Measurements from ENCODE around the gene MYH11.

Gene MYH11

GRCh38 chr16:15856901-15857698, at the start of gene MYH11:
MYH11 (minus strand) TSS chr16:15857028; CDS start chr16:15838252, 18,776 bp downstream.
- in situ Hi-C loops (cut with MboI; ENCODE audit: low sequenced_read_pairs, unreplicated experiment): no loop called here
- TF ChIP-seq, protein P1, sequence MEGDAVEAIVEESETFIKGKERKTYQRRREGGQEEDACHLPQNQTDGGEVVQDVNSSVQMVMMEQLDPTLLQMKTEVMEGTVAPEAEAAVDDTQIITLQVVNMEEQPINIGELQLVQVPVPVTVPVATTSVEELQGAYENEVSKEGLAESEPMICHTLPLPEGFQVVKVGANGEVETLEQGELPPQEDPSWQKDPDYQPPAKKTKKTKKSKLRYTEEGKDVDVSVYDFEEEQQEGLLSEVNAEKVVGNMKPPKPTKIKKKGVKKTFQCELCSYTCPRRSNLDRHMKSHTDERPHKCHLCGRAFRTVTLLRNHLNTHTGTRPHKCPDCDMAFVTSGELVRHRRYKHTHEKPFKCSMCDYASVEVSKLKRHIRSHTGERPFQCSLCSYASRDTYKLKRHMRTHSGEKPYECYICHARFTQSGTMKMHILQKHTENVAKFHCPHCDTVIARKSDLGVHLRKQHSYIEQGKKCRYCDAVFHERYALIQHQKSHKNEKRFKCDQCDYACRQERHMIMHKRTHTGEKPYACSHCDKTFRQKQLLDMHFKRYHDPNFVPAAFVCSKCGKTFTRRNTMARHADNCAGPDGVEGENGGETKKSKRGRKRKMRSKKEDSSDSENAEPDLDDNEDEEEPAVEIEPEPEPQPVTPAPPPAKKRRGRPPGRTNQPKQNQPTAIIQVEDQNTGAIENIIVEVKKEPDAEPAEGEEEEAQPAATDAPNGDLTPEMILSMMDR (IDR thresholded peaks at IDR 0.05; ENCODE audit: borderline replicate concordance, control extremely low read depth, extremely low read depth, insufficient read depth, missing control alignments): no peak
- peak; percentile 46 for DNase-seq (ENCODE audit: low spot score)

DNA sequence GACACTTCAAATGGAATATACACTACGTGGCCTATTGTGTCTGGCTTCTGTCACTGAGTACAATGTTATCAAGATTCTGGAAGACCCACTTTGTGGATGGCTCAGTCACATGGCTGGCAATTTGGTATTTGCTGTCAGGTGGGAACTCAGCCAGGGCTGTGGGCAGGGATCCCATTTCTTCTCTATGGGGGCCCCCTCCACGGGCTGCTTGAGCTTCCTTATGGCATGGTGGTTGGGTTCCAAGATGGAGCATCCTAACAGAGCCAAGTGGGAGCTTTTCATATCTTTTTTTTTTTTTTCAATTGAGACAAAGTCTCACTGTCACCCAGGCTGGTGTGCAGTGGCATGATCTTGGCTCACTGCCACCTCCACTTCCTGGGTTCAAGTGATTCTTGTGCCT, 49.6 kb upstream of the MYH11 start:
- in situ Hi-C loops (cut with MboI; ENCODE audit: low sequenced_read_pairs, unreplicated experiment): no loop called here
- TF ChIP-seq, protein P1 (IDR thresholded peaks at IDR 0.05; ENCODE audit: borderline replicate concordance, control extremely low read depth, extremely low read depth, insufficient read depth, missing control alignments): no peak
- no peak for DNase-seq (ENCODE audit: low spot score)

DNA sequence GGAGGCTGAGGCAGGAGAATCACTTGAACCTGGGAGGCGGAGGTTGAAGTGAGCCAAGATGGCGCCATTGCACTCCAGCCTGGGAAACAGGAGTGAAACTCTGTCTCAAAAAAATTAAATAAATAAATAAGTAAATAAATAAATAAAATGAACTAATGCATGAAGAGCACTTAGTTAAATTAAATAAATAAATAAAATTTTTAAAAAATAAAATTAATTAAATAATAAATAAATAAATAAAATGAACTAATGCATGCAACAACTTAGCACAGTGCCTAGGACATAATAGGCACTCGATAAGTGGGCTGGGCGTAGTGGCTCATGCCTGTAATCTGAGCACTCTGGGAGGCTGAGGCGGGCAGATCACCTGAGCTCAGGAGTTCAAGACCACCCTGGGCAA, 47.1 kb upstream of the MYH11 start:
- in situ Hi-C loops (cut with MboI; ENCODE audit: low sequenced_read_pairs, unreplicated experiment): no loop called here

DNA sequence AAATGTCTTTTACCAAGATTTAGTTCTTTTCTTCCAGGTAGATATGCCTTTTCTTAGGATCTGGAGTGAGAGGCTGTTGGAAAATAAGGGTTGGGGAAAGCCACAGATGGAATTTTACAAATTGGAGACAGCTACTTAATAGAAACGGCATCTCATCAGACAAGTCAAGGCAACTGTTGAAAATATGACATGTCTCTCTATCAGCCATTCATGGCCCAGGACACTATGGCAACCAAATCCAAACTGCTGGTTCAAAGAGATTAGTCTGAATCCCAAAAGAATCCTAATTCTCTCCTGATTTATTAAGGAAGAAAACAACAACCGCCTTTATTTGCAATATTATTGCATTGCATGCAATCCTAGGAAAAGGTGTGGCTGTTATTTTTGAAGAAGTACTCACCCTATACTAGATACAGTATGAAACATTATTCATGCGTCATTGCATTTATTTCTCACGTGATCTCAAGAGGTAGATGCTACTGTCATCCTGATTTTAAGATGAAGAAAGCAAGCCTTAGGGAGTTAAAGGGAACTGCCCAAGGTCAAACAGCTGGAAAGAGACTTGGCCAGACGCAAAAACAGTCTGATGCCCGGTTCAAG, 44.2 kb upstream of the MYH11 start:
- TF ChIP-seq, protein P1 (IDR thresholded peaks at IDR 0.05; ENCODE audit: borderline replicate concordance, control extremely low read depth, extremely low read depth, insufficient read depth, missing control alignments): no peak
- DNase-seq (ENCODE audit: low spot score): no peak
- in situ Hi-C loops (cut with MboI; ENCODE audit: low sequenced_read_pairs, unreplicated experiment): no loop called here

More for the DNA sequence above, 47.1 kb upstream of the MYH11 start:
- DNase-seq (ENCODE audit: low spot score): no peak
- TF ChIP-seq, protein P1 (IDR thresholded peaks at IDR 0.05; ENCODE audit: borderline replicate concordance, control extremely low read depth, extremely low read depth, insufficient read depth, missing control alignments): no peak

- in situ Hi-C loops (cut with MboI; ENCODE audit: low sequenced_read_pairs, unreplicated experiment): no loop called here
Observed at GRCh38 chr16:15900357-15900756, 43.5 kb upstream of the MYH11 start.

GRCh38 chr16:15899538-15900100, 42.8 kb upstream of the MYH11 start:
- peak; percentile 52 for DNase-seq (ENCODE audit: low spot score)
- in situ Hi-C loops (cut with MboI; ENCODE audit: low sequenced_read_pairs, unreplicated experiment): no loop called here

More at GRCh38 chr16:15900357-15900756, 43.5 kb upstream of the MYH11 start:
- no peak for DNase-seq (ENCODE audit: low spot score)
- TF ChIP-seq, protein P1 (IDR thresholded peaks at IDR 0.05; ENCODE audit: borderline replicate concordance, control extremely low read depth, extremely low read depth, insufficient read depth, missing control alignments): no peak

More at GRCh38 chr16:15899538-15900100, 42.8 kb upstream of the MYH11 start:
- TF ChIP-seq, protein P1 (IDR thresholded peaks at IDR 0.05; ENCODE audit: borderline replicate concordance, control extremely low read depth, extremely low read depth, insufficient read depth, missing control alignments): no peak

Data from GM13976 (cell line).